Fibroblast of skin of abdomen (primary cell): ENCODE measurements around the gene ARHGEF2.
"Not testable (repeated sequence)": the region's sequence is repeated elsewhere in the genome, so short reads cannot be mapped to it uniquely, and the experiment has no call there.

Experiments used
- DNase-seq: peaks from one replicate; pipeline ENCODE4 v3.0.0-alpha.2; 2013

Gene ARHGEF2

DNA sequence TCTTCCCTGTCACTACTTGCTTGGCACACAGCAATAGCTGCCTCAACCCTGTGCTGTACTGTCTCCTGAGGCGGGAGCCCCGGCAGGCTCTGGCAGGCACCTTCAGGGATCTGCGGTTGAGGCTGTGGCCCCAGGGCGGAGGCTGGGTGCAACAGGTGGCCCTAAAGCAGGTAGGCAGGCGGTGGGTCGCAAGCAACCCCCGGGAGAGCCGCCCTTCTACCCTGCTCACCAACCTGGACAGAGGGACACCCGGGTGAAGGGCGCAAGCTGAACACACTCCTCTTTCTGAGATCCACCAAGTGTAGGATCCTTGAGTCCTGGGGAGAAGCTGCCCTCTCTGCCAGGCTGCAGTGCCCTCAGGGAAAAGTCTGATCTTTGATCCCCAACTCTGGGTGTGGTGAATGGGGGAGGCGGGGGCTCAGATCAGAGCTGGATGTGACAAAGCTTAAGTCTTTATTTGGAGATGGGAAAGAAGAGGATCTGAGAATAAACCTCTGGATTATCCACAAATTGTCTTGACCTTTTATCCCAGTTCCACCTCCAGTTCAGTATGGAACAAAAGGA lies 35.7 kb downstream of the ARHGEF2 start:
- peak; percentile 21 for DNase-seq

DNA sequence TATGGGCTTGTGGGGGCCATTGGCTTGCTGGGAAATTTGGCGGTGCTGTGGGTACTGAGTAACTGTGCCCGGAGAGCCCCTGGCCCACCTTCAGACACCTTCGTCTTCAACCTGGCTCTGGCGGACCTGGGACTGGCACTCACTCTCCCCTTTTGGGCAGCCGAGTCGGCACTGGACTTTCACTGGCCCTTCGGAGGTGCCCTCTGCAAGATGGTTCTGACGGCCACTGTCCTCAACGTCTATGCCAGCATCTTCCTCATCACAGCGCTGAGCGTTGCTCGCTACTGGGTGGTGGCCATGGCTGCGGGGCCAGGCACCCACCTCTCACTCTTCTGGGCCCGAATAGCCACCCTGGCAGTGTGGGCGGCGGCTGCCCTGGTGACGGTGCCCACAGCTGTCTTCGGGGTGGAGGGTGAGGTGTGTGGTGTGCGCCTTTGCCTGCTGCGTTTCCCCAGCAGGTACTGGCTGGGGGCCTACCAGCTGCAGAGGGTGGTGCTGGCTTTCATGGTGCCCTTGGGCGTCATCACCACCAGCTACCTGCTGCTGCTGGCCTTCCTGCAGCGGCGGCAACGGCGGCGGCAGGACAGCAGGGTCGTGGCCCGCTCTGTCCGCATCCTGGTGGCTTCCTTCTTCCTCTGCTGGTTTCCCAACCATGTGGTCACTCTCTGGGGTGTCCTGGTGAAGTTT lies 36.4 kb downstream of the ARHGEF2 start:
- no peak for DNase-seq

DNA sequence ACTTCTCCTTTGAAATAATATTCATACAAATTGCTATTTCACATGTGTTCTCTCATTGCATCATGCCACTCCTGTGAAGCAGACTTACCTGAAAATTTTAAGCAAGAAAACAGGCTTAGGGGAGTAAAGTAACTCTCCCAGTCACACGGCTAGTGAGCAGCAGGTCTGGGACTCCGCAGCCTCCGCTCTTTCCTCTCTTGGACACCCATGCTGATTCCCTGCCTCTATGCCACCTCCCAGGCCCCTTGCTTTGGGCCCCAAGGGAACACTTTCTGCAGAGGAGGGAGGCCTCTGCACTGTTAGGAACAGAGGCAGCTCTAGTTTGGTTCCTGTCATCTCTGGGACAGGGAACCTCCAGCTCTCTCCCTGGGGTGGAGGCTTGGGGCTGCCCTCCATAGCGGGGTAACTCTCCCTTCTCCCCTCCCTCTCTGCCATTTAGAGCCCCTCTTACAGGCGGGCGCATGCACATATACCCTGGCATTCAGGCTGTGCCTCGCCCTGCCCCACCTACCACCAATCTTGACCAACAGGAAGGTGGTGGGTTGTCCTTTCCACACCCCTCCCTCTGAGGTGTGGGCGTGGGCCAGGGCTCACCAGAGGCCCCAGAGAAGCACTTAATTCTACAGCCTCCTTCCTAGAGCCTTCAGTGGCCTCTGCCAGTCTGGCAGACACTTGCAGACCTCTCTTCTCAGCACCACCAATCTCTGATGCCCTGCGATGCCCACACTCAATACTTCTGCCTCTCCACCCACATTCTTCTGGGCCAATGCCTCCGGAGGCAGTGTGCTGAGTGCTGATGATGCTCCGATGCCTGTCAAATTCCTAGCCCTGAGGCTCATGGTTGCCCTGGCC lies 37.1 kb downstream of the ARHGEF2 start, which contains the start of gene RXFP4:
TSS of gene RXFP4 (plus strand) at position 646 of the 852 bp plus-strand sequence. CDS start at position 718, 72 bp downstream.
- DNase-seq: peak; percentile 26

DNA sequence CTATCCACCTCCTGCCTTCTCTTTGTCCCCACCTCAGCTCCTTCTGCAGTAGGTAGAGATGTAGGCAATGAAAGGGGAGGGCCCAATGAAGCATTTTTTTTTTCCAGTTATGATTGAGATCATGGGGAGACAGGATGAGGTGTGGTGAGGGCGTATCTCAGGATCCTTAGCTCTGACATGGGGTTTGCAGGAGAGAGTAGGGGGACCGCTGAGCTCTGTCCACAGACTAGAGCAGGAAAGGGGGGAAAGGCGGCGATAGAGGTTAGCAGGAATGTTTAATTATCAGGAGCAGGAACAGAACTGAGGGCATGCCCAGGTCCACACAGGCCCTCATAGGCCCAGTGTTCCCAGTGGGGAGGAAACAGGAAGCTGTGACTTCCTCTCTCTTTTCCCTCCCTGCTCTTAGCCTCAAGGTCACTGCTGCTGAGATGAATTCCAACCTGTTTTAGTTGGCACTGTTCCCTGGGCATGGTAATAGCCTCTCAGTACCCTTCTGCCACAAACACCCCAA lies 37.8 kb downstream of the ARHGEF2 start:
- DNase-seq: peak; percentile 62

DNA sequence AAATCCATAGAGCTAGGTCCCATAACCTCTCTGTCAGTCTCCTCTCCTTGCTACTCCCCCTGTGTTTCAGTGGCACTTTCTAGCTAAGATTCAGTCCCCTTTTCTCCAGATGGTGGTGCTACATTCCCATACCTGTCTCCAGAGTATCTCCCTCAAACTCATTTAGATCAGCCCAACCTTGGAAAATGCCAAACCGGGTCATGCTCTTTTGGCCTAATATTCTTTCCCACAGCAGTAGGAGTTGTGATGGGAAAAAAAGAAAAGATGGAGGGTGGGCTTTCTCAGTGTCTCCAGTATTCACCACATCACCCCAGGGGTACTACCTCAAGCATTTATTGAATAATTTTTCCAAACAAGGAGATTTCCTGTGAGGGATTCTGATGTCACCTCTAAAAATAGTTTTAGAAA lies 40.1 kb downstream of the ARHGEF2 start:
- peak; percentile 76 for DNase-seq

DNA sequence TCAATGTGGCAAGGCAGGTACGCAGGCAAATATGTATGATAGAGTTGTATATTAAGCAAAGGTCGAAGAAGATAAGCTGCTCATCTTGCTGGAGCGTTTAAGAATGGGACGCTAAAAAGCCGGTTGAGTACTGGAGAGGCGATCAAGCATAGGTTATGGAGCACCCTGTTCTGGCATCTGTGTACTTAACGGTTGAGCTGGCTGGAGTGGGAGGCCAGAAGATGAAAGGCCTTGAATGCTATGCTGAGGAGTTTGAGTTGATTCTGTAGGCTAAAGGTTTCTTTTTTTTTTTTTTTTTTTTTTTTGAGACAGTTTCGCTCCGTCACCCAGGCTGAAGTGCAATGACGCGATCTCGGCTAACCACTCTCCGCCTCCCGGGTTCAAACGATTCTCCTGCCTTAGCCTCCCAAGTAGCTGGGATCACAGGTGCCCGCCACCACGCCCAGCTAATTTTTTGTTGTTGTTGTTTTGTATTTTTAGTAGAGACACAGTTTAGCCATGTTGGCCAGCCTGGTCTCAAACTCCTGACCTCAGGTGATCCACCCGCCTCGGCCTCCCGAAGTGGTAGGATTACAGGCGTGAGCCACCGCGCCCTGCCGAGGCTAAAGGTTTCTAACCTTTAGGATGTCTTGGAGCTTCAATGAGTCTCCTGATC lies 43.3 kb downstream of the ARHGEF2 start:
- DNase-seq: peak; percentile 10

DNA sequence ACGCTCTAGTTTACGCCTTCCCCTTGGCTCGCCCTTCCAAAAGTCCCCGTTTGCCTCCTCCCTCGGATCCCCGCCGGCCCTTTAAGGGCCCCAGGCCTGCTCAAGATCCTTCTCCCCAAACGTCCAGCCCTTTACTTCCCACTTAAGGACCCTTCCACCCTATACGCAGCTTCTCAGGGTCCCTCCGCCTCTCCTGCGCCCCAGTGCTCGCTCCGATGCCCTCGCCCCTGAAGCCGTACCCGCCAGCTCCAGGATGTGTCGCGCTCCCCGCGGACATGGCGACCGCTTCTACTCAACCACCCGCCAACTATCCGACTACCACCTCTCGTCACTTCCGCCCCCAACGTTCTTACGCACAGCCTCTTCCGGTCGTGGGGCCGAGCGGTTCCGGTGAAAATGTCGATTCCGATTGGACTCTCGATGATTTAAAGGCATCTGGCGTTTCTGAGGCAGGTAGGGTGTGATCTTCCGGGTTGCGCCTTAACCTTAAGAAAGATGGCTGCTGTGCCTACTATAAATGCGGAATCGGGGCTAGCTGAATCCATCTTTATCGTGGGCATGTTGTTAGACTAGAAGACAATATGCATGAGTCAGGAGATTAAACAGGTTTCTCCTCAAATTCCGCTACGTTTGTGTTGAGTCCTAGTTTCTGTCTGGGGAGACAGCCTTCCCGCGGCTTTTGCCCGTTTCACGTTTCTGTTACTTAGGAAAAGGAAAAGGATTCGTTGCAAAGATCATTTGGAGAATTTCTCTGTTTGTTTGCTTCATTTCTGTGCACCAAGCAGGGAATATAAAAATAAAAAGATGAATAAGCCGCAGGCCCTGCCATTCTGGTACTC lies 44.0 kb downstream of the ARHGEF2 start, which contains the start of gene KHDC4:
TSS of gene KHDC4 (minus strand) at position 317 of the 839 bp plus-strand sequence. CDS start at position 277, 40 bp downstream.
- peak; percentile 99 for DNase-seq

DNA sequence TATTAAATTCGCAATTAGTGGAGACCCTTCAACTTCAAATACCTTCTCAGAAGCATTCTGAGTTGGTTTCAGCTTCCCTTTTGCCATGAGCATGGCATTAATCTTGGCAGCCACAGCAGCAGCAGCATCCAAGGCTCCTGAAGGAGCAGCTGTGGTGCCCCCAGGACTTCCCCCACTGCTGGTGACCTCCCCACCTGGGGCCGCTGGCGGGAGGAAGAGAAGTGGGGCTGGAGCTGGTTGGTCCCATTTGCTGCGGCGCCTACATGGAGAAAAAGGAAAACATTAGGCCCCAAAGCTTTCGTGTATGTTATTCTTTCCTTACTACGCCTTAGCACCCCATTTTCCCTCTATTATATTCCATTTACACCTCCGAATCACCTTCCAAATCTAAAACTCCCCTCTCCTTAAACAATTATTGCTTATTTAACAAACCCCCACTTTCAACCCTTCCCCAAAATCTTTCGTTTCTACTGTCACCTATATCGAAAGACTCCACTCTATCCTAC lies 44.7 kb downstream of the ARHGEF2 start:
- DNase-seq: no peak

DNA sequence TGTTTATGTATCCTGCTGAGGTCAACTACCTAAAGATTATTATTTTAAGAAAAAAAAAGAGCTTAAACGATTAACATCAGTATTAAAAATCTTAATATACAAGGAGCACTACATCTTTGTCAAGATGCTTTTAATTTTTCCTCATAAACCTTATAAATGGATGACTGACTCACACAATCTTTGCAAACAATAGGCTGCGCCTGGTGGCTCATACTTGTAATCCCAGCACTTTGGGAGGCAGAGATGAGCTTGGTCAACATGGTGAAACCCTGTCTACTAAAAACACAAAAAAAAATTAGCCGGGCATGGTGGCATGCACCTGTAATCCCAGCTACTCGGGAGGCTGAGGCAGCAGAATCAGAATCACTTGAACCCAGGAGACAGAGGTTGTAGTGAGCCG lies 45.9 kb downstream of the ARHGEF2 start:
- no peak for DNase-seq

DNA sequence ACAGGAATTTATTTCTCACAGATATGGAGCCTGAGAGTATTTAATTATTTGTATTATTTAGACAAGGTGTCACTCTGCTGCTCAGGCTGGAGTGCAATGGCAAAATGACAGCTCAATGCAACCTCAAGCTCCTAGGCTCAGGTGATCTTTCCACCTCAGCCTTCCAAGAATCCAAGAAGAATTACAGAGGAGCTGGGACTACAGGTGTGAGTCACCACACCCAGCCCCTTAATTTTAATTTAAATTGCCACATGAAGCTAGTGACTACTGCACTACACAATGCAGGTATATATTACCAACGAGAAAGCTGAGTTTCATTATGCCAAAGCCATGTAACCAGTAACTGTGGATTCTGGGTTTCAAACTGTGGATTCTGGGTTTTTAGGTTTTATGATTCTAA lies 46.3 kb downstream of the ARHGEF2 start:
- no peak for DNase-seq

DNA sequence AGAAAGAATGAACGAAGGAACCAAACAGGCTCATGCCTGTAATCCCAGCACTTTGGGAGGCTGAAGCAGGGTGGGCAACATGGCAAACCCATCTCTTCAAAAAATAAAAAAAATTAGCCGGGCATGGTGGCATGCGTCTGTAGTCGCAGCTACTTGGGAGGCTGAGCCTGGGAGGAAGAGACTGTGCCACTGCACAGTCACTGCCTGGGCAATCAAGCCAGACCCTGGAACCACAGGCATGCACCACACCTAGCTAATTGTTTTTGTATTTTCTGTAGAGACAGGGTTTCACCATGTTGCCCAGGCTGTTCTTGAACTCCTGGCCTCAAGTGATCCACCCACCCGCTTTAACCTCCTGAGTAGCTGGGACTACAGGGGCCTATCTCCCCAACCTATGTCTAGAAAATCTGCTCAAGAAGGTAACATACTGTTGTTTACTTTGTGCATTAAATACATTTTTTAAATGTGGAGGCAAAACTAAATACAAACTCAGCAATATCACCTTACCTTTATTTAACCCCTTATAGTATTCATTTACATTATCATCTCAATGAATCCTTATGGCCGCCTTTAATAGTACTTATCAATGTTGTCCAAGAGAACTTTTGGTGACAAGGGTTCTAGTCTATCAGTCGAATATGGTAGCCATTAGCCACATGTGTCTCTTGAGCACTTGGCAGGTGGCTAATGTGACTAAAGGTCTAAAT lies 46.9 kb downstream of the ARHGEF2 start:
- DNase-seq: no peak

DNA sequence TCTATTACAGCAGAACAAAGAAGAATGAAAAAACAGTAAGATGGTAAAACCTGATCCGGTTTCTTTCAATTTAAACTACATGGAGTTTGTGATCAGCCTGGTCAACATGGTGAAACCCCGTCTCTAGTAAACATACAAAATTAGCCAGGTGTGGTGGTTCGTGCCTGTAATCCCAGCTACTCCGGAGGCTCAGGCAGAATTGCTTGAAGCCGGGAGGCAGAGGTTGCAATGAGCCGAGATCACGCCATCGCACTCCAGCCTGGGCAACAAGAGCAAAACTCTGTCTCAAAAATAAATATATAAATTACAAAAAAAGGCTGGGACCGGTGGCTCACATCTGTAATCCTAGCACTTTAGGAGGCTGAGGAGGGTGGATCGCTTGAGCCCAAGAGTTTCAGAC lies 47.6 kb downstream of the ARHGEF2 start:
- DNase-seq: not testable (repeated sequence)

DNA sequence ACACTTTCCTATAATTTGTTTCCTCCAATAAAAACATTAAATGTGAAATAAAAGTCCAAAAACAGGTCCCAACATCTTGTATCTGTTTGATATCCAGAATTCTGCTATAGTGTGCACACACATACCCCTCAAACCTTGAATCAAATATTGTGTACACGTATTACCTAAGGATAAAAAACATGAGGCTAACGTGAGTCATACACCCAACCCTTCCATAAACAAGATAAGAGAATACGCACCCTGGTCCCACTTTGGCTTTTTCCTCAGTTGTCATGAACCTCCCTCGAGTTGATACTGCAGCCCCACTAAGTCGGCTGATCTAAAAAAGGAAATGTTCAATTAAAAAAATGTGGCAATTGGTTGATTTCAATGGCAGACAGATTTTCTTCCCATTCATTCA lies 49.3 kb downstream of the ARHGEF2 start:
- no peak for DNase-seq

DNA sequence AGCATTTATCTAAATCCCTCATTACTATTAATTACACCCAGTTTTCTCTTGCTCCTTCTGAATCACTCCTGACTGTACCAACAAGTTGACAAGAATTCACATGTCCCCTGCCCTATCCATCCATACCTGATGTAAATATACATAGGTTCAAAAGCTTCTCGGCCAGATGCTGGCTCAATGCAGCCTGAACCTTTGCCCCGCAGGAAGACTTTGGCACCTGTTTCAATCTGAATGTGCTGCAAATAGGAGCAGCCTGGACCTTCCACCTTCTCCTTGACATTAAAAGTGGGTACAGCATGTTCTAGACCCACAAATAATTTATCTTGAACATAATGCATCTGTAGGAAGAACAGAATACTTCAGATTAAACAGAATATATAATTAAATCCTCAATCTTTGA lies 52.8 kb downstream of the ARHGEF2 start:
- no peak for DNase-seq

DNA sequence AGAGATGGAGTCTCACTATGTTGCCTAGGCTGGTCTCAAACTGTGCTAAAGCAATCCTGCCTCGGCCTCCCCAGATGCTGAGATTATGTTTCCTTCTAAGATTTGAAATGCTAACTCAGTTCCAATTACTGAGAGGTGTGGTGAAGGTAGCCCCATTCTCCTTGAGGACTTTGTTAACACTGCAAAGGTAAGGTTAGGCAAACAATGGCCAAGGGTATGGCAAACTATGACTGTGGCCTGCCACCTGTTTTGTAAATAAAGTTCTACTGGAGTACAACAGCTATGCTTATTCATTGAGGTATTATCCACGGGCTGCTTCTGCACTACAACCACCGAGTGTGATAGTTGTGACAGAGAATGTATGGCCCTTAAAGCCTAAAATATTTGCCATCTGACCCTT lies 57.6 kb downstream of the ARHGEF2 start:
- no peak for DNase-seq

DNA sequence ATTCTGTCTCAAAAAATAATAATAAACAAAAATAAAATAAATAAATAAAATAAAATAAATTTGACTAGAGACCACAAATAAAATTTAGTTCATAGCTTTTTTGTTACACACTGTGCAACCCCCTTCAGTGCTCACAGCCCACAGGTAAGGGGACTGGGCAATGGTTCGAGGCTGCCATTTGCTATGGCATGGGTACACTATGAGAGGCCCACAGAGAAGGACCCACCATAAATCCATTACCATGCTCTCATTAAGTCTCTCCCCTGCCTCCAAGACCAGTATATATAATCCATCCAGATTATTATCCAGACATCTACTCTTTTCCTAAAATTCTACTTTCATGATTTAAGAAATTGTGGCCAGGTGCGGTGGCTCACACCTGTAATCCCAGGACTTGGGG lies 58.5 kb downstream of the ARHGEF2 start:
- DNase-seq: no peak

DNA sequence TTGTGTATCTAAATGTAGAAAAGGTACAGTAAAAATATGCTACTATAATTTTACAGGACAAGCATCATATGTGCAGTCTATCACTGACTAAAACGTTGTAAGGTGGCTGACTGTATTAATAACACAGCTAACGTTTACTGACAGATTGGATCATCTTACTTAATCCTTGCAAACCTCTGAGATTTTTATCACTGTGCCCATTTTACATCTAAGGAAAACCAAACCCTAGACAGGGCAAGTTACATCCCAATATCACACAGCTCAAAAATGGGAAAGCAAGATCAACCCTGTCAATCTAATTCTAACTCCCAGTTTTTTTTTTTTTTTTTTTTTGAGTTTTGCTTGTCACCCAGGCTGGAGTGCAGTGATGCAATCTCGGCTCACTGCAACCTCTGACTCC lies 59.7 kb downstream of the ARHGEF2 start:
- no peak for DNase-seq

DNA sequence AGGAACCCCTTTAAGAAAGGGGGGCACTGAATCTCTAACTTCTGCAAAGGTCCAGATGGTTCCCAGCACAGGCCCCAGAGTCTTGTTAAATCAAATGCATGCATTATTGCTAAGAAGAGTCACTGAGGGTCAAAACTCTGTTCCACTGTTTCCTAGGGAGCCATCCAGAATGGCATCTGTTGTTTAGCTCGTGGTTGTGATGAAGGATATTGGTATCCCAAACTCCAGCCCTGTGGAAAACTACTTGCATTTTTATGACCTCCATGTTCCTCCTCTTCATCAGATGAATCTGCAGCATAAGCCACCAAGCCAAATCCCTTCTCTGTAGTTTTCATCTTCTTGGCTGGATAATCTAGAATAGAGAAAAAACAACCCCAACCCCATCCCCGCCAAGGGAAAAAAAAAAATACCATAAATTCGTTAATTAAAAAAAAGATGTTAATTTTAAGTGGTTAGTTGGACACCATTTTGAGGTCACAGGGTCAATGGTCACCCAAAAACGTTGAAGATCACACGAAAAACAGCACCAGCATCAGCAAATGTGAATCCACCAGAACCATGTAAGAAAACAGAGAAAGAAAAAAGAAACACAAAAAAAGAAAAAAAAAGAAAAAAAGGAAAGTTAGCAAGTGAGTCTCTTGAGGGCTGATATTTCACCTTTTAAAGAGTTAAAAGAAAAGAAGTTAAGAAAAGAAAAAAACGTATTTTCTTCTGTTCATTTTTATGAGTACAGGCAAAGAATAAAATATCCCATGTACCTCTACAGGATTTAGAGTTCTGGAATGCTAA lies 64.2 kb downstream of the ARHGEF2 start:
- DNase-seq: peak; percentile 55

DNA sequence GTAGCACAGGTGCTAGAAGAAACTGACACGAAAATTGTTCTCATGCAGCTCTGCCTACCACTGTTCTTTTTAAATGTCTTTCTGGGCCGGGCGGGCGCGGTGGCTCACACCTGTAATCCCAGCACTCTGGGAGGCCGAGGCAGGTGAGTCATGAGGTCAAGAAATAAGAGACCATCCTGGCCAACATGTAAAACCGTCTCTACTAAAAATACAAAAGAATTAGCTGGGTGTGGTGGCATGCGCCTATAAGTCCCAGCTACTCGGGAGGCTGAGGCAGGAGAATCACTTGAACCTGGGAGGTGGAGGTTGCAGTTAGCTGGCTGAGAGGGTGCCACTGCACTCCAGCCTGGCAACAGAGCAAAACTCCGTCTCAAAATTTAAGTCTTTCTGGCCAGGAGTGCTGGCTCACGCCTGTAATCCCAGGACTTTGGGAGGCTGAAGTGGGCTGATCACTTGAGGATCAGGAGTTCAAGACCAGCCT lies 66.3 kb downstream of the ARHGEF2 start:
- DNase-seq: no peak
